ENCODE data around the gene IER3IP1. TPM values are rescaled to one million over a fixed set of nuclear protein-coding genes. Genes with fewer than 3 reads are reported as not detected.

IER3IP1 gene
- total RNA-seq, 2 experiments from 2014 or later = 5.5 to 11.6 TPM

DNA sequence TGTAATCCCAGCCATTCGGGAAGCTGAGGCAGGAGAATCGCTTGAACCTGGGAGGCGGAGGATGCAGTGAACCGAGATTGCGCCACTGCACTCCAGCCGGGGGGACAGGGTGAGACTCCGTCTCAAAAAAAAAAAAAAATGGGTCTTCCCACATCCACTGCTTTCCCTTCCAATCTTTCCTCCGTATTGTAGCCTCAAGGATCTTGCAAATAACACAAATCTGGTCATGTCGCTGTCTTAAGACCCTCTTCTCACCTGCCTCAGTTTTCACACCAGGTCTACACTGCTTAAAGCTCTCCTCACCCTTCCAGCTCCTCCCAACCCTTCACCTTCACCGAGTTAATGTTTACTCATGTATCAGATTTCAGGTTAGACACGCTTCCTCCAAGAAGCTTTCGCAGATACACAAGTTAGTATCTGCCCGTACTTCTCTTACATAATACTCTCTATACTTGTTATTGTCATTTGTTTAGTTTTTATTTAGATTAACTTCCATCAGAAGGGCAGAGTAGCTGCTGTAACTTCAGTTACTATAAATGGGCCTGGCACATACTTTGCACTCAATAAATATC, 1.5 kb downstream of the IER3IP1 start:
- TF ChIP-seq EZH2phosphoT487 (IDR thresholded peaks at IDR 0.05; ENCODE audit: borderline replicate concordance, low read depth, low read length) (no peak), CTCF (conservative IDR thresholded peaks at IDR 0.05; ENCODE audit: low read length) (no peak)
- H4K20me1 ChIP-seq (ENCODE audit: insufficient read depth, low read length) = no peaks in the 10 kb centered on the region
- H3K36me3 ChIP-seq (ENCODE audit: insufficient read depth, low read length) = no peaks in the 10 kb centered on the region; the same call in 1 of the 2 replicates
- H3K4me1 ChIP-seq (ENCODE audit: insufficient read depth, low read length, poor library complexity, severe bottlenecking) = peaks cover 8% of the 10 kb centered on the region
- H3K27ac ChIP-seq (ENCODE audit: low read depth, low read length, poor library complexity, severe bottlenecking) = no peak overlapping the region
- CTCF ChIA-PET (ENCODE audit: unreplicated experiment) = no interaction called here
- no peak overlapping the region; the same call in 1 of the 2 replicates for H2AFZ ChIP-seq (ENCODE audit: low read length)
- no peaks in the 10 kb centered on the region for H3K9me3 ChIP-seq (ENCODE audit: low read length)
- POLR2A ChIA-PET = no interaction called here
- H3K4me2 ChIP-seq (ENCODE audit: low read length) = peak overlapping the region; percentile 83
- DNase-seq (ENCODE audit: low spot score) = no peak
- peak overlapping the region; percentile 92 for H3K4me3 ChIP-seq (ENCODE audit: low read depth, low read length, poor library complexity, severe bottlenecking)
- H3K79me2 ChIP-seq (ENCODE audit: insufficient read depth, low read depth, low read length) = peaks cover 7% of the 10 kb centered on the region; the same call in 1 of the 2 replicates
- no peaks in the 10 kb centered on the region for H3K9me2 ChIP-seq (ENCODE audit: insufficient read depth, low read length)
- no TSS peak for BruUV-seq (replicated peaks)
- intact Hi-C loops (cut with micrococcal nuclease; ENCODE audit: unreplicated experiment) = no loop called here

- Histone ChIP-seq H3K9me2 (ENCODE audit: insufficient read depth, low read length) (no peaks in the 10 kb centered on the region), H3K4me3 (ENCODE audit: low read depth, low read length, poor library complexity, severe bottlenecking) (no peak overlapping the region), H3K79me2 (ENCODE audit: insufficient read depth, low read depth, low read length) (peaks cover 7% of the 10 kb centered on the region; the same call in 1 of the 2 replicates), H3K4me1 (ENCODE audit: insufficient read depth, low read length, poor library complexity, severe bottlenecking) (peaks cover 8% of the 10 kb centered on the region), H2AFZ (ENCODE audit: low read length) (no peak overlapping the region), H3K36me3 (ENCODE audit: insufficient read depth, low read length) (no peaks in the 10 kb centered on the region; the same call in 1 of the 2 replicates), H3K27ac (ENCODE audit: low read depth, low read length, poor library complexity, severe bottlenecking) (no peak overlapping the region), H4K20me1 (ENCODE audit: insufficient read depth, low read length) (no peaks in the 10 kb centered on the region), H3K9me3 (ENCODE audit: low read length) (no peaks in the 10 kb centered on the region), H3K4me2 (ENCODE audit: low read length) (no peak overlapping the region)
- ChIA-PET POLR2A (no interaction called here), CTCF (ENCODE audit: unreplicated experiment) (no interaction called here)
- intact Hi-C loops (cut with micrococcal nuclease; ENCODE audit: unreplicated experiment) = no loop called here
- TF ChIP-seq CTCF (conservative IDR thresholded peaks at IDR 0.05; ENCODE audit: low read length) = no peak
- no peak for TF ChIP-seq EZH2phosphoT487 (IDR thresholded peaks at IDR 0.05; ENCODE audit: borderline replicate concordance, low read depth, low read length)
- no peak for DNase-seq (ENCODE audit: low spot score)
- no TSS peak for BruUV-seq (replicated peaks)
These were observed 3.7 kb downstream of the IER3IP1 start for GRCh38 chr18:47172476-47172875.

- CTCF ChIA-PET (ENCODE audit: unreplicated experiment) = no interaction called here
- H3K36me3 ChIP-seq (ENCODE audit: insufficient read depth, low read length) = no peaks in the 10 kb centered on the region; the same call in 1 of the 2 replicates
- intact Hi-C loops (cut with micrococcal nuclease; ENCODE audit: unreplicated experiment) = no loop called here
- H3K9me2 ChIP-seq (ENCODE audit: insufficient read depth, low read length) = no peaks in the 10 kb centered on the region
- no peaks in the 10 kb centered on the region for H4K20me1 ChIP-seq (ENCODE audit: insufficient read depth, low read length)
- H3K79me2 ChIP-seq (ENCODE audit: insufficient read depth, low read depth, low read length) = no peaks in the 10 kb centered on the region; the same call in 1 of the 2 replicates
- POLR2A ChIA-PET = interaction anchor here (0.6 kb wide), 1 partner anchor 18 kb away, joined by 3 read pairs; the partner anchor contains the start of gene HDHD2
- H3K9me3 ChIP-seq (ENCODE audit: low read length) = no peaks in the 10 kb centered on the region
- TF ChIP-seq EZH2phosphoT487 (IDR thresholded peaks at IDR 0.05; ENCODE audit: borderline replicate concordance, low read depth, low read length) = no peak
- no peak for TF ChIP-seq CTCF (conservative IDR thresholded peaks at IDR 0.05; ENCODE audit: low read length)
- no TSS peak for BruUV-seq (replicated peaks)
- H3K27ac ChIP-seq (ENCODE audit: low read depth, low read length, poor library complexity, severe bottlenecking) = no peak overlapping the region
- H3K4me1 ChIP-seq (ENCODE audit: insufficient read depth, low read length, poor library complexity, severe bottlenecking) = no peaks in the 10 kb centered on the region
- H3K4me2 ChIP-seq (ENCODE audit: low read length) = no peak overlapping the region
- DNase-seq (ENCODE audit: low spot score) = no peak
- H3K4me3 ChIP-seq (ENCODE audit: low read depth, low read length, poor library complexity, severe bottlenecking) = no peak overlapping the region
- H2AFZ ChIP-seq (ENCODE audit: low read length) = no peak overlapping the region
These were observed 7.3 kb downstream of the IER3IP1 start for GRCh38 chr18:47168913-47169312.
